ENCODE data around the gene DEPDC7. TPM values are rescaled to one million over a fixed set of nuclear protein-coding genes. Genes with fewer than 3 reads are reported as not detected.
"Not testable (repeated sequence)": the region's sequence is repeated elsewhere in the genome, so short reads cannot be mapped to it uniquely, and the experiment has no call there.

DEPDC7 gene
- total RNA-seq = 1 to 10 TPM; 1.1 to 3.4 TPM

GRCh38 chr11:33015621-33016551, at the start of gene DEPDC7:
TSS of gene DEPDC7 (plus strand) at chr11:33015878. CDS start at chr11:33015956, 78 bp downstream.
- DNase-seq (ENCODE audit: low spot score) (peak; percentile 90), ATAC-seq (peak; percentile 88 to 92)
- Mint-ChIP-seq H3K4me1 (ENCODE audit: low read depth in 2 of 2) (peaks cover 13 to 25% of the 10 kb centered on the region in 2 donors), H3K27me3 (peaks cover 17 to 37% of the 10 kb centered on the region in 2 donors), H3K9me3 (no peaks in the 10 kb centered on the region), H3K4me3 (peak within 1 kb of the TSS; percentile 83), H3K27ac (no peak within 1 kb of the TSS), H3K36me3 (no peaks in the 10 kb centered on the region)

- no peaks in the 10 kb centered on the region for H3K27me3 Mint-ChIP-seq
- peaks cover 5% of the 10 kb centered on the region for H3K36me3 Mint-ChIP-seq
- no peak overlapping the region for H3K27ac Mint-ChIP-seq
- ATAC-seq (no peak), DNase-seq (ENCODE audit: low spot score) (no peak)
- no peaks in the 10 kb centered on the region for H3K9me3 Mint-ChIP-seq
- H3K4me1 Mint-ChIP-seq (ENCODE audit: low read depth in 2 of 2) = peaks cover 3 to 7% of the 10 kb centered on the region in 2 donors
- no peak overlapping the region for H3K4me3 Mint-ChIP-seq
Observed at GRCh38 chr11:32968541-32968940, 47.1 kb upstream of the DEPDC7 start.

GRCh38 chr11:32972233-32972632, 43.4 kb upstream of the DEPDC7 start:
- H3K27me3 Mint-ChIP-seq; H3K36me3 Mint-ChIP-seq; H3K4me1 Mint-ChIP-seq (ENCODE audit: low read depth in 2 of 2); H3K27ac Mint-ChIP-seq; H3K4me3 Mint-ChIP-seq; ATAC-seq; H3K9me3 Mint-ChIP-seq; DNase-seq (ENCODE audit: low spot score): not testable (repeated sequence)

- Mint-ChIP-seq H3K27me3 (no peaks in the 10 kb centered on the region), H3K4me1 (ENCODE audit: low read depth in 2 of 2) (peaks cover 0 to 7% of the 10 kb centered on the region in 2 donors), H3K4me3 (no peak overlapping the region), H3K9me3 (no peaks in the 10 kb centered on the region), H3K36me3 (no peaks in the 10 kb centered on the region), H3K27ac (no peak overlapping the region)
- ATAC-seq (no peak), DNase-seq (ENCODE audit: low spot score) (no peak)
Observed at GRCh38 chr11:32972781-32973180, 42.9 kb upstream of the DEPDC7 start.

- Mint-ChIP-seq H3K4me3 (no peak overlapping the region), H3K36me3 (no peaks in the 10 kb centered on the region), H3K27me3 (no peaks in the 10 kb centered on the region), H3K9me3 (no peaks in the 10 kb centered on the region), H3K4me1 (ENCODE audit: low read depth in 2 of 2) (peaks cover 0 to 5% of the 10 kb centered on the region in 2 donors), H3K27ac (no peak overlapping the region)
- ATAC-seq (no peak), DNase-seq (ENCODE audit: low spot score) (no peak)
Observed at GRCh38 chr11:32982626-32983025, 33.1 kb upstream of the DEPDC7 start.

- ATAC-seq = no peak
- Mint-ChIP-seq H3K27me3 (no peaks in the 10 kb centered on the region), H3K9me3 (no peaks in the 10 kb centered on the region), H3K27ac (no peak overlapping the region), H3K4me1 (ENCODE audit: low read depth in 2 of 2) (peaks cover 0 to 5% of the 10 kb centered on the region in 2 donors), H3K4me3 (no peak overlapping the region), H3K36me3 (no peaks in the 10 kb centered on the region)
- no peak for DNase-seq (ENCODE audit: low spot score)
Observed at GRCh38 chr11:32983506-32983905, 32.2 kb upstream of the DEPDC7 start.

- ATAC-seq = no peak
- Mint-ChIP-seq H3K9me3 (no peaks in the 10 kb centered on the region), H3K4me3 (no peak overlapping the region), H3K27ac (no peak overlapping the region), H3K27me3 (no peaks in the 10 kb centered on the region), H3K36me3 (no peaks in the 10 kb centered on the region), H3K4me1 (ENCODE audit: low read depth in 2 of 2) (peaks cover 0 to 5% of the 10 kb centered on the region in 2 donors)
- no peak for DNase-seq (ENCODE audit: low spot score)
Observed at GRCh38 chr11:32985600-32985999, 30.1 kb upstream of the DEPDC7 start.

- no peak overlapping the region for H3K4me3 Mint-ChIP-seq
- ATAC-seq (no peak), DNase-seq (ENCODE audit: low spot score) (no peak)
- H3K36me3 Mint-ChIP-seq = peaks cover 8% of the 10 kb centered on the region
- H3K4me1 Mint-ChIP-seq (ENCODE audit: low read depth in 2 of 2) = peaks cover 0 to 5% of the 10 kb centered on the region in 2 donors
- peaks cover 6% of the 10 kb centered on the region for H3K9me3 Mint-ChIP-seq
- no peak overlapping the region for H3K27ac Mint-ChIP-seq
- H3K27me3 Mint-ChIP-seq = peaks cover 5 to 8% of the 10 kb centered on the region in 2 donors
Observed at GRCh38 chr11:32987851-32988250, 27.8 kb upstream of the DEPDC7 start.

GRCh38 chr11:32990481-32990880, 25.2 kb upstream of the DEPDC7 start:
- Mint-ChIP-seq H3K36me3 (peaks cover 8% of the 10 kb centered on the region), H3K27me3 (peaks cover 10 to 15% of the 10 kb centered on the region in 2 donors), H3K4me1 (ENCODE audit: low read depth in 2 of 2) (peaks cover 0 to 5% of the 10 kb centered on the region in 2 donors), H3K9me3 (peaks cover 6% of the 10 kb centered on the region), H3K4me3 (no peak overlapping the region), H3K27ac (no peak overlapping the region)
- ATAC-seq (no peak), DNase-seq (ENCODE audit: low spot score) (no peak)

- DNase-seq (ENCODE audit: low spot score) (no peak), ATAC-seq (no peak)
- peaks cover 6% of the 10 kb centered on the region for H3K9me3 Mint-ChIP-seq
- no peak overlapping the region for H3K27ac Mint-ChIP-seq
- H3K36me3 Mint-ChIP-seq = peaks cover 8% of the 10 kb centered on the region
- peaks cover 0 to 4% of the 10 kb centered on the region in 2 donors for H3K4me1 Mint-ChIP-seq (ENCODE audit: low read depth in 2 of 2)
- H3K4me3 Mint-ChIP-seq = no peak overlapping the region
- peaks cover 12 to 24% of the 10 kb centered on the region in 2 donors for H3K27me3 Mint-ChIP-seq
Observed at GRCh38 chr11:32991427-32991826, 24.3 kb upstream of the DEPDC7 start.

- Mint-ChIP-seq H3K4me3 (no peak overlapping the region), H3K4me1 (ENCODE audit: low read depth in 2 of 2) (no peaks in the 10 kb centered on the region), H3K27ac (no peak overlapping the region), H3K9me3 (peaks cover 6% of the 10 kb centered on the region), H3K36me3 (peaks cover 8% of the 10 kb centered on the region), H3K27me3 (peaks cover 12 to 29% of the 10 kb centered on the region in 2 donors)
- ATAC-seq (no peak), DNase-seq (ENCODE audit: low spot score) (no peak)
Observed at GRCh38 chr11:32991898-32992297, 23.8 kb upstream of the DEPDC7 start.

GRCh38 chr11:33000181-33000580, 15.5 kb upstream of the DEPDC7 start:
- H3K27me3 Mint-ChIP-seq = peaks cover 18 to 41% of the 10 kb centered on the region in 2 donors
- H3K36me3 Mint-ChIP-seq = peaks cover 8% of the 10 kb centered on the region
- peaks cover 5% of the 10 kb centered on the region for H3K9me3 Mint-ChIP-seq
- peaks cover 0 to 3% of the 10 kb centered on the region in 2 donors for H3K4me1 Mint-ChIP-seq (ENCODE audit: low read depth in 2 of 2)
- H3K4me3 Mint-ChIP-seq = no peak overlapping the region
- DNase-seq (ENCODE audit: low spot score) (no peak), ATAC-seq (no peak)
- H3K27ac Mint-ChIP-seq = no peak overlapping the region

- Mint-ChIP-seq H3K4me1 (ENCODE audit: low read depth in 2 of 2) (peaks cover 0 to 7% of the 10 kb centered on the region in 2 donors), H3K4me3 (no peak overlapping the region), H3K36me3 (peaks cover 8% of the 10 kb centered on the region), H3K9me3 (peaks cover 5% of the 10 kb centered on the region), H3K27me3 (peaks cover 18 to 30% of the 10 kb centered on the region in 2 donors), H3K27ac (no peak overlapping the region)
- DNase-seq (ENCODE audit: low spot score) (no peak), ATAC-seq (peak in 1 of 2 donors; percentile 11)
Observed at GRCh38 chr11:33001281-33001680, 14.4 kb upstream of the DEPDC7 start.

- H3K4me1 Mint-ChIP-seq (ENCODE audit: low read depth in 2 of 2) = peaks cover 4 to 7% of the 10 kb centered on the region in 2 donors
- no peak overlapping the region for H3K4me3 Mint-ChIP-seq
- H3K27me3 Mint-ChIP-seq = peaks cover 22 to 24% of the 10 kb centered on the region in 2 donors
- H3K9me3 Mint-ChIP-seq = peaks cover 5% of the 10 kb centered on the region
- peak in 1 of 2 donors; percentile 28 for ATAC-seq
- H3K27ac Mint-ChIP-seq = no peak overlapping the region
- DNase-seq (ENCODE audit: low spot score) = no peak
- peaks cover 8% of the 10 kb centered on the region for H3K36me3 Mint-ChIP-seq
Observed at GRCh38 chr11:33001751-33002542, 13.7 kb upstream of the DEPDC7 start.

All from natural killer cell treated with Interleukin-12 subunit alpha and Interleukin-12 subunit beta and Interleukin-15 and Interleukin-18, amount 100 ng/mL, for 72 hours (primary cell).